Measurements from ENCODE around the gene SAMHD1.

The SAMHD1 gene

DNA sequence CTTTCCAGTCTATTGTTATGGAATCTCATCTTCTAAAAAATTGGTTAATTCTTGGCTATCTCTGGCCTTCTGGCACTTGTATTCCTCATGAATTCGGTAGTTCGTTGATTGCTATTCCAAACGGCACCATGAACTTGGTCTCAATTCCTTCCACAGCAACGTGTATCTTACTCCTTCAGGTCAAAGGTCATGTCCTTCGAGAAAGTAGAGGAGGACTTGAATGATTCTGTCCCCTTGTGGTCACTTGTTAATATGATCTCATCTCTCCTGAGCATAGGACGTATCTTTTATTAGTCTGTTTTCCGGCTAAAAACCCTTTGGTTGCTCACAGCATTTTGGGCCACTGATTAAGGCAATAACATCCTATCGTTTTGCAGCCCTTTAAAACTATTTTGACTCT is 66.2 kb downstream of the SAMHD1 start:
- Mint-ChIP-seq H3K27ac (no peak overlapping the region), H3K4me3 (no peak overlapping the region), H3K27me3 (ENCODE audit: low read depth) (peaks cover 15% of the 10 kb centered on the region), H3K4me1 (peaks cover 15% of the 10 kb centered on the region), H3K9me3 (no peaks in the 10 kb centered on the region), H3K36me3 (ENCODE audit: low read depth) (no peaks in the 10 kb centered on the region)
- TF ChIP-seq, protein P1, sequence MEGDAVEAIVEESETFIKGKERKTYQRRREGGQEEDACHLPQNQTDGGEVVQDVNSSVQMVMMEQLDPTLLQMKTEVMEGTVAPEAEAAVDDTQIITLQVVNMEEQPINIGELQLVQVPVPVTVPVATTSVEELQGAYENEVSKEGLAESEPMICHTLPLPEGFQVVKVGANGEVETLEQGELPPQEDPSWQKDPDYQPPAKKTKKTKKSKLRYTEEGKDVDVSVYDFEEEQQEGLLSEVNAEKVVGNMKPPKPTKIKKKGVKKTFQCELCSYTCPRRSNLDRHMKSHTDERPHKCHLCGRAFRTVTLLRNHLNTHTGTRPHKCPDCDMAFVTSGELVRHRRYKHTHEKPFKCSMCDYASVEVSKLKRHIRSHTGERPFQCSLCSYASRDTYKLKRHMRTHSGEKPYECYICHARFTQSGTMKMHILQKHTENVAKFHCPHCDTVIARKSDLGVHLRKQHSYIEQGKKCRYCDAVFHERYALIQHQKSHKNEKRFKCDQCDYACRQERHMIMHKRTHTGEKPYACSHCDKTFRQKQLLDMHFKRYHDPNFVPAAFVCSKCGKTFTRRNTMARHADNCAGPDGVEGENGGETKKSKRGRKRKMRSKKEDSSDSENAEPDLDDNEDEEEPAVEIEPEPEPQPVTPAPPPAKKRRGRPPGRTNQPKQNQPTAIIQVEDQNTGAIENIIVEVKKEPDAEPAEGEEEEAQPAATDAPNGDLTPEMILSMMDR (IDR thresholded peaks at IDR 0.05; ENCODE audit: unreplicated experiment in 3 of 3) = no peak

DNA sequence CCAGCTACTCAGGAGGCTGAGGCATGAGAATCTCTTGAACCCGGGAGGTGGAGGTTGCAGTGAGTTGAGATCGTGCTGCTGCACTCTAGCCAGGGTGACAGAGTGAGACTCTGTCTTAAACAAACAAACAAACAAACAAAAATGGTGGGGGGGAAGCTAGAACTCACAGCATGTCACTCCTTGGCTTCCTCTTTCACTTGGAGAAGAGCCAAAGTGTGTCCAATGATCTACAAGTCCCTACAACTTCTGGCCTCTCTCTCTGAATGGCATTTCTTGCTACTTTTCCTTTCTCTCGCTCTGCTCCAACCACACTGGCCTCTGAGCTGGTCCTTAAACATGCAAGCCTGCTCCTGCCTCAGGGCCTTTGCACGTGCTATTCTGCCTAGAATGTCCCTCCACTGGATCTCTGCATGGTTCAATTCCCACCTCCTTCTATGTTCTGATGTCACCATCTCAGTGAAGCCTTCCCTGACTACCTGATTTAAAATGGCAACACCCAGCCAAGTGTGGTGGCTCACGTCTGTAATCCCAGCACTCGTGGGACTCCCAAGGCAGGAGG is 67.5 kb downstream of the SAMHD1 start:
- H3K27ac Mint-ChIP-seq = no peak overlapping the region
- no peaks in the 10 kb centered on the region for H3K9me3 Mint-ChIP-seq
- no peak overlapping the region for H3K4me3 Mint-ChIP-seq
- H3K27me3 Mint-ChIP-seq (ENCODE audit: low read depth) = peaks cover 22% of the 10 kb centered on the region
- no peaks in the 10 kb centered on the region for H3K36me3 Mint-ChIP-seq (ENCODE audit: low read depth)
- TF ChIP-seq, protein P1 (IDR thresholded peaks at IDR 0.05; ENCODE audit: unreplicated experiment in 3 of 3) = no peak
- peaks cover 15% of the 10 kb centered on the region for H3K4me1 Mint-ChIP-seq

DNA sequence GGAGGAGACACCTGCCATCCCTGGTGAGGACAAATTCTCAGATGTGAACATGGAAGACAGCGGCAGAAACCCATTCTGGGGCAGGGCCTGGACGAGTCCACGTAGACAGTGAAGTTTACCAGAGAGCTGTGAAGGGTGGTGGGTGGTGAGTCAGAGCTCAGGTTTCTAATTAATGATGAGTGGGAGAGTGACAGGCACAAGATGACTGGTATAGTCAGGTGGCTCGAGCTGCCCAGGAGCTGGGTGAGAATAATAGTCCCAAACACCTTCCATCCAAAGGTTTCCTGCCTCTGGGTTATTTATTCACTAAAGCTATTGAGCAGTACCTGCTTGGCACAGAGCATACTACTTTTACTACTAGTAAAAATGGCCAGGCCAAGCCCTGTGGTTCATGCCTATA is 69.6 kb downstream of the SAMHD1 start:
- TF ChIP-seq, protein P1 (IDR thresholded peaks at IDR 0.05; ENCODE audit: unreplicated experiment in 3 of 3) = no peak
- no peaks in the 10 kb centered on the region for H3K36me3 Mint-ChIP-seq (ENCODE audit: low read depth)
- H3K27me3 Mint-ChIP-seq (ENCODE audit: low read depth) = peaks cover 22% of the 10 kb centered on the region
- no peak overlapping the region for H3K27ac Mint-ChIP-seq
- peaks cover 4% of the 10 kb centered on the region for H3K4me1 Mint-ChIP-seq
- no peaks in the 10 kb centered on the region for H3K9me3 Mint-ChIP-seq
- no peak overlapping the region for H3K4me3 Mint-ChIP-seq

DNA sequence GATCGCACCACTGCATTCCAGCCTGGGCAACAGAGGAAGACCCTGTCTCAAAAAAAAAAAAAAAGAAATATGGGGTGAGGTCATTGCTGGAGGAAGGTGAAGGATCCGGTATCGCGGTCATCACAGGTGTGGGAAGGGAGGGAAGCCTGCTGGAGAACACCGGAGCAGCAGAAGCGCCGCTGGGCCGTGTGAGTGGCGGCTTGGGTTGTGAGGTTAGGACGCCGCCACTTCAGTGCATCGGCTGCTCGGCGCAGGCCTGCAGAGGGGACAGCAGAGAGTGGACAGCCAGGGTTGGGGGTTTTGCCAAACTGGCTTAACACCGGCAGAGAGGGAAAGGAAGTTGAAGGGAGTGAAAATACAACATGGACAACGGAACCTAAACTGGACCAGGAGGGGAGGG is 70.2 kb downstream of the SAMHD1 start:
- H3K9me3 Mint-ChIP-seq = no peaks in the 10 kb centered on the region
- no peak overlapping the region for H3K27ac Mint-ChIP-seq
- H3K36me3 Mint-ChIP-seq (ENCODE audit: low read depth) = no peaks in the 10 kb centered on the region
- no peaks in the 10 kb centered on the region for H3K4me1 Mint-ChIP-seq
- no peak overlapping the region for H3K4me3 Mint-ChIP-seq
- H3K27me3 Mint-ChIP-seq (ENCODE audit: low read depth) = peaks cover 22% of the 10 kb centered on the region
- TF ChIP-seq, protein P1 (IDR thresholded peaks at IDR 0.05; ENCODE audit: unreplicated experiment in 3 of 3) = no peak

DNA sequence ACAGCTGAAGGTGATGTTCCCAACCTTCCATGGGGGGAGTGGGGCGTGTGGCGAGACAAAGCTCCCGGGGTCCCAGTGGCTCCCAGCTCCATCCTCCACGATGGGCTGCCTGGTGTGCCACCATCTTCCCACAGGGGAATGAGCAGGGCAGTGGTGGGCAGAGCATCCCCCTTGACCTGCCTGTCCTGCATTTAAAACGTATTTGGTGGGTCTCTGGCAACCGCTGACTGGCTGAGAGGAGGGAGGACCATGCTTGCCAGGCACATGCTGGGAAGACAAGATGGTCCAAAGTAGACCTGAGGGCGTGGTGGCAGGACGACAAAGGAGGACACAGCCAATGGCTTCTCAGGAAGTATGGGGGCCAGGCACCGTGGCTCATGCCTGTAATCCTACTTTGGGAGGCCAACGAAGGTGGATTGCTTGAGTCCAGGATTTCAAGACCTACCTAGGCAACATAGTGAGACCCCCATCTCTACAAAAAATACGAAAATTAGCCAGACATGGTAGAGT is 70.7 kb downstream of the SAMHD1 start:
- Mint-ChIP-seq H3K9me3 (no peaks in the 10 kb centered on the region), H3K27me3 (ENCODE audit: low read depth) (peaks cover 22% of the 10 kb centered on the region), H3K36me3 (ENCODE audit: low read depth) (no peaks in the 10 kb centered on the region), H3K27ac (no peak overlapping the region), H3K4me1 (no peaks in the 10 kb centered on the region), H3K4me3 (no peak overlapping the region)
- TF ChIP-seq, protein P1 (IDR thresholded peaks at IDR 0.05; ENCODE audit: unreplicated experiment in 3 of 3) = no peak

DNA sequence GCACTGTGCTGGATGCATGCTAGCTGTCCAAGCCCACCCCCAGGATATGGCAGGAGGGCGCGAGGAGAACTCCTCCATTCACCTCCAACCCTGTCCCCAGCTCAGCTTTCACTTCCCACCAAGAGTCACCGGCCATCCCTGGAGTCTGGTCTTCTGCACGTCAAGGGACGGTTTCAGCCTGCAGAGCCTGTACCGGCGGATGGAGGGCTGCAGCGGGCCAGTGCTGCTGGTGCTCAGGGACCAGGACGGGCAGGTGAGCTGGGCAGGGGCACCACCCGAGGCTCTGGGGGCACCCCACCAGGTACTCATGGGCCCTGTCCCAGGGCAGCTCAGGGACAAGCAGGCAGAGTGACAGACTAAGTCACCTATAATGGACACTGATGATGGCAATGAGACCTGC is 72.6 kb downstream of the SAMHD1 start:
- no peak overlapping the region for H3K27ac Mint-ChIP-seq
- no peaks in the 10 kb centered on the region for H3K9me3 Mint-ChIP-seq
- H3K36me3 Mint-ChIP-seq (ENCODE audit: low read depth) = no peaks in the 10 kb centered on the region
- peaks cover 18% of the 10 kb centered on the region for H3K27me3 Mint-ChIP-seq (ENCODE audit: low read depth)
- H3K4me3 Mint-ChIP-seq = no peak overlapping the region
- TF ChIP-seq, protein P1 (IDR thresholded peaks at IDR 0.05; ENCODE audit: unreplicated experiment in 3 of 3) = no peak
- no peaks in the 10 kb centered on the region for H3K4me1 Mint-ChIP-seq

All from nephron (organoid).